Astrocyte of the cerebellum (primary cell): ENCODE results near the gene YWHAB.

Source experiments
- DNase-seq: peaks from one replicate; pipeline ENCODE4 v3.0.0-alpha.2; 2011; ENCODE audit warnings: low read depth
- H3K4me3 ChIP-seq: 2 replicates; pipeline ENCODE4 v1.5.1; 2011; ENCODE audit warnings: mild to moderate bottlenecking, low read depth, low read length, moderate library complexity
- in situ Hi-C: cut with HindIII; loops from 2 replicates; pipeline ENCODE4 v1.10.0; 2017; ENCODE audit warnings: low sequenced_read_pairs
- TF ChIP-seq, protein P1 (sequence below): IDR thresholded peaks from 2 replicates; pipeline ENCODE4 v1.5.1; 2012; ENCODE audit warnings: low read length, low read depth, moderate library complexity, mild to moderate bottlenecking; ENCODE audit errors: missing control alignments

The YWHAB gene

DNA sequence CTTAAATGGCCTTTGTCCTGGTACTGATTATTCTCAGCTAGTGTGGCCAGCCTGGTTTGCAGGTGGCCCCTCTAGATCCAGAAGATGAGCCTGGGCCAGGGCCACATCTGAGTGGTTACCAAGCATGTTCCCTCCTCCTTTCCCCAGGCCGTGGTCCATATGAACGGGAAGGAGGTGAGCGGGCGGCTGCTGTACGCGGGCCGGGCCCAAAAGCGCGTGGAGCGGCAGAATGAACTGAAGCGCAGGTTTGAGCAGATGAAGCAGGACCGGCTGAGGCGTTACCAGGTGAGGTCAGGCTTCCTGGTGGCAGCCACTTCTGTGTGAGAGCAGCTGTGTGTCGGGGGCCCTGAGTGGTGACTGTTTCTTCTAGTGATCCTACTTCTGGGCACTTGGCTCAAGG is 35.9 kb downstream of the YWHAB start:
- in situ Hi-C loops: no loop called here
- no peak overlapping the region for H3K4me3 ChIP-seq
- TF ChIP-seq, protein P1, sequence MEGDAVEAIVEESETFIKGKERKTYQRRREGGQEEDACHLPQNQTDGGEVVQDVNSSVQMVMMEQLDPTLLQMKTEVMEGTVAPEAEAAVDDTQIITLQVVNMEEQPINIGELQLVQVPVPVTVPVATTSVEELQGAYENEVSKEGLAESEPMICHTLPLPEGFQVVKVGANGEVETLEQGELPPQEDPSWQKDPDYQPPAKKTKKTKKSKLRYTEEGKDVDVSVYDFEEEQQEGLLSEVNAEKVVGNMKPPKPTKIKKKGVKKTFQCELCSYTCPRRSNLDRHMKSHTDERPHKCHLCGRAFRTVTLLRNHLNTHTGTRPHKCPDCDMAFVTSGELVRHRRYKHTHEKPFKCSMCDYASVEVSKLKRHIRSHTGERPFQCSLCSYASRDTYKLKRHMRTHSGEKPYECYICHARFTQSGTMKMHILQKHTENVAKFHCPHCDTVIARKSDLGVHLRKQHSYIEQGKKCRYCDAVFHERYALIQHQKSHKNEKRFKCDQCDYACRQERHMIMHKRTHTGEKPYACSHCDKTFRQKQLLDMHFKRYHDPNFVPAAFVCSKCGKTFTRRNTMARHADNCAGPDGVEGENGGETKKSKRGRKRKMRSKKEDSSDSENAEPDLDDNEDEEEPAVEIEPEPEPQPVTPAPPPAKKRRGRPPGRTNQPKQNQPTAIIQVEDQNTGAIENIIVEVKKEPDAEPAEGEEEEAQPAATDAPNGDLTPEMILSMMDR: no peak
- DNase-seq: no peak

DNA sequence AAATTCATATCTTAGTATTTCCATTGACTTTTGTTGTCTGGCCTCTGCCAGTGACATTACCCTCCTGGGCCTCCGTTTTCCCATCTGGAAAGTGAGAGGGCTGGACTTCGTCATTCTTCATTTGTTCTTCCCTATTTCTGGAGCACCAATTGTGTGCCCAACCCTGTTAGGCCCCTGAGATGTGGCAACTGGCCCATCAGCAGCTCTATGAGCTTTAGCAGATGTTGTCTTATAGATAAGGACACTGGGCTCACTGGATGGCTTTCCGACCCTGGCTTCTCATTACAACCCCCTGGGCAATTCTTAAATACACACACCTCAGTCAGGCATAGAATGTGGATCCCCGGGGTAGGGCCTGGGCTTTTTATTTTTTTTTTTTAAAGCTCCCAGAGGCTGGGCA is 39.0 kb downstream of the YWHAB start:
- TF ChIP-seq, protein P1: no peak
- H3K4me3 ChIP-seq: no peak overlapping the region
- no peak for DNase-seq
- in situ Hi-C loops: no loop called here

DNA sequence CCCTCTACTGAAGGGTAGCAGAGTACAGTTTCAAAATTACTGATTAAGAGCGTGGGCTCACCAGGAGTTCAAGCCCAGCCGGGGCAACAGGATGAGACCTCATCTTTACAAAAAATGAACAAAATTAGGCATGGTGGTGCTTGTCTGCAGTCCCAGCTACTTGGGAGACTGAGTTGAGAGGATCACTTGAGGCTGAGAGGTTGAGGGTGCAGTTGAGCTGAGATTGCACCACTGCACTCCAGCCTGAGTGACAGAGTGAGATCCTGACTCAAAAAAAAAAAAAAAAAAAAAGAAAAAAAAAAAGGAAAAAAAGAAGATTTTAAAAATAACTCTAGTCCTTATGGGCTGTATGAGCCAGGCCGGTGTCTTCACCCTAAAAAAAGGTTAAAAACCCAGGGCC is 43.1 kb downstream of the YWHAB start:
- in situ Hi-C loops: no loop called here
- TF ChIP-seq, protein P1: no peak
- no peak for DNase-seq

DNA sequence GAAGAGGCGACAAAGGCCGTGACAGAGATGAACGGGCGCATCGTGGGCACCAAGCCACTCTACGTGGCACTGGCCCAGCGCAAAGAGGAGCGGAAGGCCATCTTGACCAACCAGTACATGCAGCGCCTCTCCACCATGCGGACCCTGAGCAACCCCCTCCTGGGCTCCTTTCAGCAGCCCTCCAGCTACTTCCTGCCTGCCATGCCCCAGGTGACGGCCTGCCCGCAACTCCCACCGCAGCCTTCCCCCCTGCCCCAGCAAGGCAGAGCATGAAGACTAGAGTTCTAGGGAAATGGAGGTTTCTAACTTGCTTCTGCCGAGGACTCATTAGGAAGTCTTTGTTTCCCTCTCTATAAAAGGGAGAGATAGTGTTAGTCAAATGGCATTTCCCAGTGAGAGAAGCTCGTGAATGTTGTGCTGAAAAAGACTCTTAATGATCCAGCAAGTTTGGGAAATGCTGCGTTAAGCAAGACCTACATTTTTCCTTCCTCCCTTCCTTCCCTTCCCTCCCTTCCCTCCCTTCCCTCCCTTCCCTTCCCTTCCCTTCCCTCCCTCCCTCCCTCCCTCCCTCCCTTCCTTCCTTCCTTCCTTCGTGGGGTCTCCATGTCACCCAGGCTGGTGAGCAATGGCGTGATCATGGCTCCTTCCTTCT is 45.1 kb downstream of the YWHAB start:
- H3K4me3 ChIP-seq: no peak overlapping the region
- no peak for DNase-seq
- in situ Hi-C loops: no loop called here
- TF ChIP-seq, protein P1: no peak

More for the DNA sequence above, 43.1 kb downstream of the YWHAB start:
- no peak overlapping the region for H3K4me3 ChIP-seq

- no peak for DNase-seq
- TF ChIP-seq, protein P1: no peak
- in situ Hi-C loops: no loop called here
- no peak overlapping the region for H3K4me3 ChIP-seq
These were observed 46.4 kb downstream of the YWHAB start for GRCh38 chr20:44931911-44932310.

- DNase-seq: no peak
- TF ChIP-seq, protein P1: no peak
- in situ Hi-C loops: no loop called here
- no peak overlapping the region for H3K4me3 ChIP-seq
These were observed 47.4 kb downstream of the YWHAB start for GRCh38 chr20:44932916-44933315.

- in situ Hi-C loops: no loop called here
- TF ChIP-seq, protein P1: no peak
- no peak overlapping the region for H3K4me3 ChIP-seq
- DNase-seq: no peak
These were observed 51.0 kb downstream of the YWHAB start for GRCh38 chr20:44936510-44936909.
